Measurements from ENCODE around the gene TM9SF1.

TM9SF1 gene

GRCh38 chr14:24195186-24196070 is at the start of gene TM9SF1:
Gene TM9SF1 (minus strand): TSS chr14:24195441. CDS start chr14:24195019, 422 bp downstream.
- DNase-seq: peak; percentile 94

GRCh38 chr14:24243336-24243836 is 48.1 kb upstream of the TM9SF1 start:
- DNase-seq: no peak

DNA sequence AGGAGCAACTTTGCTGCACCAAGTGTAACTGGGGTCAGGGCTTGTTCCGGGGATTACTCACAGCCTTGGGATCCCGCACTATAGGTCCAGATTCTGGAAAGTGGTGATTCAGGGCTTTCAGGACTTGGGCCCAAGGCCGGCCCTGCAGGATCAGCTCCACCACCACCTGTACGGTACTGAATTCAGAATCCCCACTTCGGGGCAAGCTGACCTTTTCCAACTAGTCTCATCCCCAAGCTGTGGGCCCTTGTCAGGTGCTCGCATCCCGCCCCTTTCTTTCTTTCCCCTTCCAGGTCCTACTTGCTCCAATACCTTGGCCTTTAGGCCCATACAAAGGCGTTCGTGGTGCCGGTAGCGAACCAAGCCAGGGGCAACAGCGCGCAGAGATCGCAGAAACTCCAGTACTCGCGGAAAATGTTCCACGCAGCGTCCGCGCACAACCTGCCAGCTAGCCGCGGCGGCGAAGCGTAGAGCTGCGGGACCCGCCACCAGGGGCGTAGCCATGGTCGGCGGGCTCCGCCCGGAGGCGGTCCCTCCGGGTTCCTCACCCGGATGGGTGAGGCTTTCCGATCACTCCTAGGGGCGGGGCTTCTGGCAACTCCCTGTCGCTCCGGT is 46.7 kb upstream of the TM9SF1 start:
- DNase-seq: peak; percentile 95

- no peak for DNase-seq
Observed at GRCh38 chr14:24240110-24240918, 45.1 kb upstream of the TM9SF1 start.

GRCh38 chr14:24238527-24239037 is 43.3 kb upstream of the TM9SF1 start:
- no peak for DNase-seq

GRCh38 chr14:24238123-24238522 is 42.9 kb upstream of the TM9SF1 start:
- no peak for DNase-seq

- DNase-seq: no peak
Observed at GRCh38 chr14:24237463-24237955, 42.3 kb upstream of the TM9SF1 start.

DNA sequence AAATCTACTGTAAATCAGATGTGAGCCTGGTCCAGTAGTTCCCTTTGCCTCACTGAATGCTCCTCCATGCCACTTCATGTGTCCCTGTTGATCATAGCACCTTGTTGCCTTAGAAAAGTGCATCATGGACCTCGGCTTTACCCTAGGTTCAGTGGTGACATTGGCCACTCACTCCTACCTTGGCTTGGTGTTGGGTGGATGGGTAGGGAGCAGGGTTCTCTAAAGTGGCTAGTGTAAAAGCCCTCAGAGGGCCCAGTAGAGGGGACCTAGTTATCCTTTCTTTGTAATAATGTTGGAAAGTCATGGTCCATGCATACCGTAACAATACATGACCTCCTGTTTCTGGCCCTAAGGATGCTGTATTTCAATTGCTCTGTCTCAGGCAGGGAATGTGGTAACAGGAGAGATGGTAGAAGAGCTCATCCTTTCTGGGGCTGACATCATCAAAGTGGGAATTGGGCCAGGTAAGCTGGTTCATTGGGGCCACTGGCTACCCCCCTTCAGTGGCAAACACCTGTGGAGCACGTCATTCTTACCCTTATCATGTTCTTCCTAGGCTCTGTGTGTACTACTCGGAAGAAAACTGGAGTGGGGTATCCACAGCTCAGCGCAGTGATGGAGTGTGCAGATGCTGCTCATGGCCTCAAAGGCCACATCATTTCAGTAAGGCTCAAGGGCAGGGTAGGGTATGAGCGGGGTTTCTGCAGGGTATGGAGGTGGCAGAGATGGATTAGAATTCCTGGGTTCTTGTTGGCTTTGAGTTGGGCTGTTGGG is 41.6 kb upstream of the TM9SF1 start:
- no peak for DNase-seq

DNA sequence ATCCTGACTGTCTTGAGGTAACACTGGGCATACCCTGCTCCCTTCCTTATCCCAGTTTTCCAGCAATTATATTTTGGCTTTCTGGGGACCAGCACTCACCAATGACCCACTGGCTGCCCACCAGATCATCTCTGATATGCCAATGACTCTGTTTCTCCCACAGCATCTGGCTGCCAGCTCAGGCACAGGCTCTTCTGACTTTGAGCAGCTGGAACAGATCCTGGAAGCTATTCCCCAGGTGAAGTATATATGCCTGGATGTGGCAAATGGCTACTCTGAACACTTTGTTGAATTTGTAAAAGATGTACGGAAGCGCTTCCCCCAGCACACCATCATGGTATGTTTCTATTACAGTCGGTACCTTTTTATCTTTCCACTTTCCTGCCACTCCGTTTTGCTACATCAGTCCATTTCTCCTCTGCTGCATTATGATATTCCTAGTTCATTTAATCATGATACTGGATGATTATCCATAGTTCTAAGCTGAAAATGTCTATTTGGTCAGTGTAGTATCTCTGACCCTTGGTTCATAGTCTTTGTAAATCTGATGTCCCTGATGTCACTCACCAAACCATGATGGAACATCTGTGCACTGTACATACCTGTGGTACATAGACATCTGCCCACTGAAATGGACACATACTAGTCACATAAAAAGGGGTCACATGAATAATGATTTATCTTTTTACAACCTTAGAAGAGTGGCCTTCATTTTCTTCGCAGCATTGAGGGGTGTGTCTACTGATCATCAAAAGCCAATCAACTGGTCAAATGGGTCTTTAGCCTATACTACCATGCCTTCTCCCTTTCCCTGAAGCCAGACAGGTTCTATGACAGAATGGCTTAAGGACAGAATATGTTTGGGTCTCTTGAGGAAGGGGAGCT is 40.8 kb upstream of the TM9SF1 start:
- no peak for DNase-seq

- no peak for DNase-seq
Observed at GRCh38 chr14:24234095-24235005, 39.1 kb upstream of the TM9SF1 start.

DNA sequence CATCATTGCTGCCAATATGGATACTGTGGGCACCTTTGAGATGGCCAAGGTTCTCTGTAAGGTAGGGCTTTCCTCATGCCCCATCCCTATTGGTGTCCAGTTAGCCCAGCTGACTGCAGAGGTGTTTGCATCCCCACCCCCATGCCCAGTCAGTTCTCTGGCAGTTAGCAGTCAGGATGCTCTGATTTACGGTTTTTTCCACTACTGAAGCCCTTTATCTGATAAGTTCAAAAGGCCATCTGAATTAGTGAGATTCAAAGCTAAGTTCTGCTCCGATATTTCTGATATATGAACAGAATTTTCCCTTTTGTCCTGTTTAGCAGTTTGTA is 38.3 kb upstream of the TM9SF1 start:
- no peak for DNase-seq

DNA sequence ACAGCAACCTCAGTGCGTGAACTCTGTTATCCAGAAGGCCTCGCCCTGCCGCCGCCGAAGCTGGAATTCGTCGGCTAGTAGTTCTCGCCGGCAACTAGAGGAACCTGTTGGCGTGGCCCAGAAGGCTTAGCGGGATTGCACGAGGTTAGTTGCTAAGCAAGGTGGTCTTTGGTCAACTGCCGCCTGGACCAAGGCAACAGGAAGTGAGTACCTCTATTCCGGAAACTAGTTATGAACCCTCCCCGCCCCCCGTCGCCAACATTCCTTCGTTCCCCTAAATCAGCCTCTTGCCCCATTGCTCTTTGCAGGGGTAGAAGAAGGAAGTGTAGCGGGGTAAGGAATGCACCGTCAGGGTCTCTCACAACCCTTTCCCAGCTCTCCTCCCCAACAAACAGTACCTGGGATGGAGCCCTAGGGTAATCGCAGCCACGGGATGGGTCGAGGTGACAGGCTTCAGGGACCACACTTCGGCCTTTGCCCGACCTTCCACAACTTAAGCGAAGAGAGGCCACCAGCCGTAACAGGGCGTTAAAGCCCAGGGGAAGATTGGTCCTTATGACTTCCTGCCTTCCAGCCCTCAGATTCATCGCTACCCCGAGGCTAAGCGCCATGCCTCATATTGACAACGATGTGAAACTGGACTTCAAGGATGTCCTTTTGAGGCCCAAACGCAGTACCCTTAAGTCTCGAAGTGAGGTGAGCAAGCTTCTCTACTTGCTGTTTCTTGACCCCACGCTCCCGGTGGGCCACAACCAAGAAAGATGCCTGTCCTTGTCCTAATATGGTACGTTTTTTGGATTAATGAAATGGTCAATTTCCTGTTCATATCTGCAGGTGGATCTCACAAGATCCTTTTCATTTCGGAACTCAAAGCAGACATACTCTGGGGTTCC is 37.6 kb upstream of the TM9SF1 start, which contains the start of gene GMPR2:
Gene GMPR2 (plus strand): TSS at position 285 of the 893 bp plus-strand sequence. CDS start 325 bp downstream, at position 610.
- no peak for DNase-seq

DNA sequence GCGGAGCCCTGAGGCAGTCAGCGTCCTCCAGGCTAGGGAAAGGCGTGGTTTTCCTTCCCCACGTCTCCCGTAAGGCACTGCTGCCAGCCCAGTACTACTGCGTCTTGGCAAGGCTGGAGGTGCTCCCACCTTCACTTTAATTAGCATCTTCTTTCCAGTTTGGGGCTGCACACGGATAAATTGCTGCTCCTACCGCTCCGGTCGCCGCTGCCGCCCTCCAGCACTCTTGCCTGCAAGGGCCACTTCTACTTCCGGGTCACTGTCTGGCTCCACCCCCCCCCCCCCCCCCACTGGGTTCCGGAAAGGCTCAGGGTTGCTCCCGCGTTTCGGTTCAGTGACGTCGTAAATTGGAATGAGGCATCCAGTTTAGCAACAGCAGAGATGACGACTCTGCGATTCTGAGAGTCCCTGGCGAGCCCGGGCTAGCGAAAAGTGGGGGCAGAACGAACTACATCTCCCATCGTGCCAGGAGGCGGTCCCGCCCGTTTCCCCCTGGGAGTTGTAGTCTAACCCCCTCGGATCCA is 36.9 kb upstream of the TM9SF1 start, which contains the start of gene NEDD8:
Gene NEDD8 (minus strand): TSS at position 247 of the 524 bp plus-strand sequence. CDS start 100 bp downstream, at position 147.
- peak; percentile 96 for DNase-seq

DNA sequence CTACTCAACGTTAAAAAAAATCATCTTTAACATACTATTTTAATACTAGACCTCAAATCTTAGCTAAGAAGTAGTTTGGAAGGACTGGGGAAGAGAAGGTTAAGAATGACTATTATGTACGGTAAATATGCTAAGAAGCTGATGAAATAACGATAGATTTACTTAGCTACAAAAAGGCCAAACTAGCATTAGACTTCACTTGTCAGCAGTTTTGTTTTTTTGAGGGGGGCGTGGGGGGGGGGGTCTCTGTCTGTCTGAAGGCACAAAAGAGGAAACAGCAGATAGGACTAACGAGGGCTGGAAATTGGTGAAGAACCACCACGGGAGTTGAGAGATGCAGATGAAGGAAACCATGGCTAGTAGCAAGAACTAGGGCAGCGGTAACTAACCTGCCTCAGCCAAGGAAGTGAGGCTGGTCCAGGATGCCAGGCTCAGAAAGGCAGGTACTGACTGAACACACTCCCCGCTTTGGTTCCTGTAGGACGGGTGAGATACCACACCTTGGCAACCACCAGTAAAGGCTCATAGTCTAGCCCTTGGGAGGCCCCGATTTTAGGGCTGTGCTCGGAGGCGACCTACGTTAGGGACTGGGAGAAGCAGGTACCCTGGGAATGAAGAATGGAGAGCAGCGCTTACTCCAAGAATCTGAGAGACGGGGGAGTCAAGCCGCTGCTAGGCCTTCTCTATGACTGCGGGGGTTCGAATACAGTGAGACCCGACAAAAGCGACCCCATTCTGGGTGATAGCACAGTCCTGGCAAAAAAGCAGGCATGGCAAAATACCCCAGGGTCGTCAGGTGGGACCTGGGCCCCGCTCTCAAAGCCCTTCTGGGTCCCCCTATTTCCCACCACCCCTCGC is 36.3 kb upstream of the TM9SF1 start:
- DNase-seq: no peak

DNA sequence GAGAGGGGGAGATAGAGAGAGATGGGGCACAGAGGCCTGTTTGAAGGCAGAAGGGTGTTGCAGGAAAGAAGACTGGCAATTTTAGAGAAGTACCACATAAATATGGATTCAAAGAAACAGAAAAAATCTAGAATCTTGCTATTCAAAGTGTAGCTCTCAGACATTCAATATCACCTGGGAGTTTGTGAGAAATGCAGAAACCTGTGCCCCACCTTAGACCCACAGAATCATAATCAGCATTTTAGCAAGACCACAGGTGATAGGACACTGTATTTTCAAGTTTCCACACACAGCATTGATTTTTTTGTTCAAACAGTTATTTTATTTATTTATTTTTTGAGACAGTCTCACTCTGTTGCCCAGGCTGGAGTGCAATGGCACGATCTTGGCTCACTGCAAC is 33.7 kb upstream of the TM9SF1 start:
- DNase-seq: no peak

DNA sequence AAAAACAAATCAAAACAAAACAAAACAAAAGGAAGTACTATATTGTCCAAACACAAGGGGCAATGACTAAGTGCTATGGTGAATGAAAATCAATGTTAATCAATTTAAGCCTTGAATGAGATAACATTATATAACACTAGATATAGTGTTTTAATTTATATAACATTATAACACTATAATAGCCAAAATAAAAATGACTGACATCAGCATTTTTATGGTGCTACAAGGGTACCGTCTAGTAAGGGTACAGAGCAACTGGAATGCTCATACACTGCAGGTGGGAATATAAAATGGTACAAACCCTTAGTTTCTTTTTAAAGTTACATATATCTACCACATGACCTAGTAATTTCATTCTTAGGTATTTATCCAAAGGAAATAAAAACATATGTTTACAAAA is 31.2 kb upstream of the TM9SF1 start:
- DNase-seq: no peak

DNA sequence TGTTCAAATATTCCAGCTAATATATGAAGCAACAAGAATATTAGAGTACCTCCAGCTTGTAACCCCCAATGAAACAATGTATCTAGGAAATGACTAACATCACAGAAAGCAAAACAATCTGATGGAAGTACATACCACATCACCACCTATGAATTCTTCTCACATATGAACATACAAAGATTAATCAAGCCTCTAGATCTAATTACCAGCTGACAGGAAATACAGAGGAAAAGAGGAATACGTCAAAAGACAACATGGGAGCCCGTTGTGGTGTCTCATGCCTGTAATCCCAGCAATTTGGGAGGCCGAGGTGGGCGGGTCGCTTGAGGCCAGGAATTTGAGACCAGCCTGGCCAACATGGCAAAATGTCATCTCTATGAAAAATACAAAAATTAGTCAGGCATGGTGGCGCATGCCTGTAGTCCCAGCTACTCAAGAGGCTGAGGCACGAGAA is 29.4 kb upstream of the TM9SF1 start:
- DNase-seq: no peak

All from femur (tissue), 1 donor.